Ishikawa (cell line): ENCODE results near the gene C10orf105.

Source experiments
- CEBPB ChIP-seq: IDR thresholded peaks from 2 replicates; pipeline ENCODE4 v1.6.1; 2012
- CREB1 ChIP-seq: IDR thresholded peaks from 2 replicates; pipeline ENCODE4 v1.6.1; 2012; ENCODE audit warnings: low read depth
- EGR1 ChIP-seq: IDR thresholded peaks from 2 replicates; pipeline ENCODE4 v1.6.1; 2012
- EP300 ChIP-seq: IDR thresholded peaks from 2 replicates; pipeline ENCODE4 v1.6.1; 2012; ENCODE audit warnings: borderline replicate concordance
- FOXM1 ChIP-seq: IDR thresholded peaks from 2 replicates; pipeline ENCODE4 v1.6.1; 2012; ENCODE audit warnings: low read depth, borderline replicate concordance
- NFIC ChIP-seq: IDR thresholded peaks from 2 replicates; pipeline ENCODE4 v1.6.1; 2012
- RAD21 ChIP-seq: IDR thresholded peaks from 2 replicates; pipeline ENCODE4 v1.6.1; 2012; ENCODE audit warnings: low read depth
- TAF1 ChIP-seq: IDR thresholded peaks from 2 replicates; pipeline ENCODE4 v1.6.1; 2012; ENCODE audit warnings: low read depth, mild to moderate bottlenecking
- TCF12 ChIP-seq: IDR thresholded peaks from 2 replicates; pipeline ENCODE4 v1.6.1; 2012; ENCODE audit warnings: low read depth
- TEAD4 ChIP-seq: IDR thresholded peaks from 2 replicates; pipeline ENCODE4 v1.6.1; 2012
- YY1 ChIP-seq: IDR thresholded peaks from 2 replicates; pipeline ENCODE4 v1.6.1; 2012; ENCODE audit warnings: low read depth
- ZBTB7A ChIP-seq: IDR thresholded peaks from 2 replicates; pipeline ENCODE4 v1.6.1; 2012; ENCODE audit warnings: low read depth
- TF ChIP-seq, protein P1 (sequence below): IDR thresholded peaks from 2 replicates; pipeline ENCODE4 v1.6.1; 2012; ENCODE audit warnings: low read depth, mild to moderate bottlenecking
- TF ChIP-seq, protein P2 (sequence below): IDR thresholded peaks from 2 replicates; pipeline ENCODE4 v1.6.1; 2012
- TF ChIP-seq, protein P3 (sequence below): IDR thresholded peaks from 2 replicates; pipeline ENCODE4 v1.6.1; 2012

The C10orf105 gene

DNA sequence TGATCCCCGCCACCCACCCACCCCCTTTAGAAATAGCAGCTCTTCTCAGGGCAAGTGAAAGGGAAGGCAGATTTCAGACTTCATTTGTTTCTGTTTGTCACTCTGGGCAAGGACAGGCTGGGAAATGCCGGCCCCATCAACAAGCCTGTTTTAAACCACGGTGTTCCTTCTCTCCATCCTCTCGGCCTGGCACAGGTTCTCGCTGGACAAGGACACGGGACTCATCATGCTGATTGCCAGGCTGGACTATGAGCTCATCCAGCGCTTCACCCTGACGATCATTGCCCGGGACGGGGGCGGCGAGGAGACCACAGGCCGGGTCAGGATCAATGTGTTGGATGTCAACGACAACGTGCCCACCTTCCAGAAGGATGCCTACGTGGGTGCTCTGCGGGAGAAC, 42.3 kb downstream of the C10orf105 start:
- no peak for TF ChIP-seq TAF1
- TF ChIP-seq NFIC, result no peak
- TF ChIP-seq CREB1, result no peak
- TF ChIP-seq, protein P1, sequence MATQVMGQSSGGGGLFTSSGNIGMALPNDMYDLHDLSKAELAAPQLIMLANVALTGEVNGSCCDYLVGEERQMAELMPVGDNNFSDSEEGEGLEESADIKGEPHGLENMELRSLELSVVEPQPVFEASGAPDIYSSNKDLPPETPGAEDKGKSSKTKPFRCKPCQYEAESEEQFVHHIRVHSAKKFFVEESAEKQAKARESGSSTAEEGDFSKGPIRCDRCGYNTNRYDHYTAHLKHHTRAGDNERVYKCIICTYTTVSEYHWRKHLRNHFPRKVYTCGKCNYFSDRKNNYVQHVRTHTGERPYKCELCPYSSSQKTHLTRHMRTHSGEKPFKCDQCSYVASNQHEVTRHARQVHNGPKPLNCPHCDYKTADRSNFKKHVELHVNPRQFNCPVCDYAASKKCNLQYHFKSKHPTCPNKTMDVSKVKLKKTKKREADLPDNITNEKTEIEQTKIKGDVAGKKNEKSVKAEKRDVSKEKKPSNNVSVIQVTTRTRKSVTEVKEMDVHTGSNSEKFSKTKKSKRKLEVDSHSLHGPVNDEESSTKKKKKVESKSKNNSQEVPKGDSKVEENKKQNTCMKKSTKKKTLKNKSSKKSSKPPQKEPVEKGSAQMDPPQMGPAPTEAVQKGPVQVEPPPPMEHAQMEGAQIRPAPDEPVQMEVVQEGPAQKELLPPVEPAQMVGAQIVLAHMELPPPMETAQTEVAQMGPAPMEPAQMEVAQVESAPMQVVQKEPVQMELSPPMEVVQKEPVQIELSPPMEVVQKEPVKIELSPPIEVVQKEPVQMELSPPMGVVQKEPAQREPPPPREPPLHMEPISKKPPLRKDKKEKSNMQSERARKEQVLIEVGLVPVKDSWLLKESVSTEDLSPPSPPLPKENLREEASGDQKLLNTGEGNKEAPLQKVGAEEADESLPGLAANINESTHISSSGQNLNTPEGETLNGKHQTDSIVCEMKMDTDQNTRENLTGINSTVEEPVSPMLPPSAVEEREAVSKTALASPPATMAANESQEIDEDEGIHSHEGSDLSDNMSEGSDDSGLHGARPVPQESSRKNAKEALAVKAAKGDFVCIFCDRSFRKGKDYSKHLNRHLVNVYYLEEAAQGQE, result no peak
- TF ChIP-seq, protein P2, sequence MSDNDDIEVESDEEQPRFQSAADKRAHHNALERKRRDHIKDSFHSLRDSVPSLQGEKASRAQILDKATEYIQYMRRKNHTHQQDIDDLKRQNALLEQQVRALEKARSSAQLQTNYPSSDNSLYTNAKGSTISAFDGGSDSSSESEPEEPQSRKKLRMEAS, result no peak
- TF ChIP-seq, protein P3, sequence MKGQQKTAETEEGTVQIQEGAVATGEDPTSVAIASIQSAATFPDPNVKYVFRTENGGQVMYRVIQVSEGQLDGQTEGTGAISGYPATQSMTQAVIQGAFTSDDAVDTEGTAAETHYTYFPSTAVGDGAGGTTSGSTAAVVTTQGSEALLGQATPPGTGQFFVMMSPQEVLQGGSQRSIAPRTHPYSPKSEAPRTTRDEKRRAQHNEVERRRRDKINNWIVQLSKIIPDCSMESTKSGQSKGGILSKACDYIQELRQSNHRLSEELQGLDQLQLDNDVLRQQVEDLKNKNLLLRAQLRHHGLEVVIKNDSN, result no peak
- no peak for TF ChIP-seq EGR1
- TF ChIP-seq TEAD4, result no peak
- TF ChIP-seq RAD21, result no peak
- no peak for TF ChIP-seq FOXM1
- no peak for TF ChIP-seq YY1
- no peak for TF ChIP-seq CEBPB
- no peak for TF ChIP-seq TCF12

DNA sequence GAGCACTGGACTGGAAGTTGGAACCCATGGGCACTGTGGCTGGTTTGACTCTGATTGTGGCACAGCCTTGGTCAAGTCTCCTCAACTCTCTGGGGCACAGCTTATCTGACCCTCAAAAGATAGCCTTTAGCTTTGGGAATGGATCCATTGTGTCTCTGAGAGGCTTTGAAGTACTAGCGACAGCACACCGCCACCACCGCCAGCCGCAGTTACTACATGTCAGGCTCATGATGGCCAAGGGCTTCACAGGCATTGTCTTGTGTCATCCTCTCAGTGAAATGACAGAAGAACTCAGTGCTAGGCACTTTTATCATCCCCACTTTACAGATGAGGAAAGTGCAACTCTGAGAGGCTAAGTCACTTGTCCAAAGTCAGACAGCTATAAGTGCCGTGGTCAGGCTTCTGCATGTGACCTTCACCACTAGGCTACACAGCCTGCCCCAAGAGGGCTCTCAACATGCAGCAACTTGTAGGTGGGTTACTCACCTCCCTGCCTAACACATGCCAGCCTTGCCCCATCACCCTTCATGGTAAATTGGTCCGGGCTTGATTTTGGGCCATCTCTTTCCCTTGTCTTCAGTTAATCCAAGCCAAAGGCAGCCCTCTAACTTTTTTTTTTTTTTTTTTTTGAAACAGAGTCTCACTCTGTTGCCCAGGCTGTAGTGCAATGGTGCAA, 44.1 kb downstream of the C10orf105 start:
- TF ChIP-seq TCF12, result no peak
- no peak for TF ChIP-seq FOXM1
- TF ChIP-seq ZBTB7A, result no peak
- no peak for TF ChIP-seq YY1
- TF ChIP-seq EP300, result no peak
- no peak for TF ChIP-seq CREB1
- no peak for TF ChIP-seq NFIC
- TF ChIP-seq, protein P3, result no peak
- no peak for TF ChIP-seq RAD21
- TF ChIP-seq CEBPB, result no peak
- TF ChIP-seq TEAD4, result no peak
- TF ChIP-seq, protein P2, result no peak
- TF ChIP-seq, protein P1, result no peak
- TF ChIP-seq TAF1, result no peak
- no peak for TF ChIP-seq EGR1

DNA sequence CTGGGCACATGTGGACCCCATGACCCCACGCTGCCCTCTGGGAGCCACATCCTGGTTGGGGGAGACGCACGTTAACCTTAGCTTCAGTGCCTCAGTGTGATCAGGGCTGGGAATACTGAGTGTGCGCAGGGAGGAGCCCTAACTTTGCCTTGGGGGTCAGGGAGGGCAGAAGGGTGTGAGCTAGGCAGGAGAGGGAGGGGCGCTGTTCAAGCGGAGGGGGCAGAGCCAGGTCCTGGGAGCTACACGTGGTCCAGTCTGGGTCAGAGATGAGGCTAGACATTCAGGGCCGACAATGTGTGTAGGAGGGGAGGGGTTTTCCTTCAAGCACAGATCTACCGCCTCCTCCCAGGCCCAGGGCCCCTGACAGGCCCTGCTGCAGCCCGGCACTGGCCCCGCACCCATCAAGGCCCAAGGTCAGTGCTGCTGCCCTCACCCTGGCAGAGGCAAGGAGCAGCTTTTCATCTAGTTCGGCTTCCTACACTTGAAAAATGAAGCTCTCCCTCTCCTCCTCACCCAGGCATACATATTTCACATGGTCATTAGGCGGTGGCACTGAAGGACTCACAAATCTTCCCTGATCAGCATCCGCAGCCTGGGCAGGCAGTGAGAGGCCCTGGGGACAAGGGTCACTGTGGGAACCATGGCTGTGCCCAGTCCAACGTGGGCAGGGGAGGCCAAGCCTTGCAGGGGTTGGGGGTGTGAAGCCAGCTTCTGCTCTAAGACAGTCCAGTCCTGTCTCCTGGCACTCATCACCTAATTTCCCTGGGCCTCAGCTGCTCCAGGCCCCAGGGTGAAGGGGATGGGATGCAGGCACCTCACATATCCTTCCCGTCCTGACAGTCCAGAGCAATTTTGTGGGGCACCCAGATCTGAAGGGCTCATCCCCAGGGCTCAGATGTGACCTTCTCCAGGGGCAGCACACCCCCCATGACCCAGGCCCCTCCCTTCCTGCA, 47.3 kb downstream of the C10orf105 start:
- no peak for TF ChIP-seq RAD21
- TF ChIP-seq, protein P3, result no peak
- no peak for TF ChIP-seq CEBPB
- no peak for TF ChIP-seq ZBTB7A
- TF ChIP-seq, protein P2, result no peak
- no peak for TF ChIP-seq TAF1
- TF ChIP-seq CREB1, result no peak
- no peak for TF ChIP-seq EGR1
- TF ChIP-seq, protein P1, result no peak
- TF ChIP-seq EP300, result no peak
- no peak for TF ChIP-seq TEAD4
- no peak for TF ChIP-seq YY1
- TF ChIP-seq NFIC, result no peak
- no peak for TF ChIP-seq FOXM1
- no peak for TF ChIP-seq TCF12
